Adrenal gland (tissue), 12 donors: ENCODE data around the gene GPR155. TPM values are rescaled to one million over a fixed set of nuclear protein-coding genes. Genes with fewer than 3 reads are reported as not detected.

ENCODE experiments used
- DNase-seq, 7 donors: peaks; one replicate each; pipeline ENCODE4 v3.0.0-alpha.2; 2019 to 2020
- H3K27ac ChIP-seq, 5 donors: fragments of 200-600 bp; sonication (generic) in 4 of 5; 1 replicate in 3 of 5; 2 replicates in 2 of 5; pipeline versions ENCODE4 v1.5.1 to v1.8.0; 2016 to 2020; ENCODE audit warnings: mild to moderate bottlenecking in 1 of 5
- H3K27me3 ChIP-seq: fragments of 200-600 bp; 2 replicates; pipeline ENCODE4 v1.8.0; 2021
- H3K36me3 ChIP-seq, 2 donors: fragments of 200-600 bp; replicated peaks in 1 of 2; 1 replicate in 1 of 2; 2 replicates in 1 of 2; pipeline versions ENCODE4 v1.5.1 to v1.8.0; 2018 to 2022
- H3K4me1 ChIP-seq, 2 donors: fragments of 200-600 bp; replicated peaks in 1 of 2; 1 replicate in 1 of 2; 2 replicates in 1 of 2; pipeline versions ENCODE4 v1.5.1 to v1.8.0; 2018 to 2021
- H3K4me3 ChIP-seq, 4 donors: fragments of 200-600 bp; sonication (generic) in 3 of 4; one replicate each; pipeline ENCODE4 v1.5.1; 2016 to 2018
- H3K9me3 ChIP-seq, 3 donors: fragments of 200-600 bp; sonication (generic) in 1 of 3; replicated peaks in 1 of 3; 1 replicate in 2 of 3; 2 replicates in 1 of 3; pipeline versions ENCODE4 v1.5.1 to v1.8.0; 2016 to 2021
- CTCF ChIP-seq, 6 experiments: fragments of 450-650 bp in 4 of 6; fragments of 200-600 bp in 2 of 6; sonication (generic) in 1 of 6; IDR thresholded peaks; 1 replicate in 5 of 6; 2 replicates in 1 of 6; pipeline versions ENCODE4 v1.5.1 to v1.8.0; 2016 to 2021; ENCODE audit warnings: antibody characterized with exemption in 6 of 6, mild to moderate bottlenecking in 2 of 6, moderate library complexity in 1 of 6
- POLR2A ChIP-seq, 2 donors: fragments of 450-650 bp; IDR thresholded peaks; one replicate each; pipeline ENCODE4 v1.6.1; 2017; ENCODE audit warnings: antibody characterized with exemption in 2 of 2, mild to moderate bottlenecking in 2 of 2, moderate library complexity in 1 of 2
- WGBS, 4 donors: extraction: QIAGEN DNeasy Blood & Tissue Kit in 2 of 4; methylation state at CpG; one replicate each; pipeline versions ENCODE4 v1.1.5 to v1.1.7; 2013 to 2017; 5-methylcytosine and 5-hydroxymethylcytosine counted together
- intact Hi-C, 2 donors: fragments of 100-400 bp; cut with DNase I; formaldehyde crosslinking; loops; one replicate each; pipeline versions ENCODE4 v1.14.1 to v1.15.0; 2022 to 2023
- polyA plus RNA-seq, 3 donors: library from polyadenylated mRNA; stranded (reverse); fragments of 200-250 nt in 2 of 3; fragments of 350-450 nt in 1 of 3; fragmentation: Illumina TruSeq in 1 of 3; extraction: RNeasy Lipid Tissue Mini Kit (QIAGEN cat#74804) in 1 of 3; gene quantifications; one replicate each; pipeline ENCODE4 v1.2.3, GENCODE V29; 2013 to 2014
- total RNA-seq, 9 donors: library from RNA; depleted of rRNA in 4 of 9; stranded (reverse); fragments of >200 nt in 4 of 9; fragments of 120-200 nt in 1 of 9; fragmentation: NEBNext Ultra II Directional in 1 of 9; extraction: Animal tissue kit (Norgen Biotek cat#: 25700) in 1 of 9; gene quantifications; one replicate each; pipeline versions ENCODE4 v1.1.0 to v1.2.4, GENCODE V29; 2013 to 2023
- donor health status: healthy with polysubstance abuse.
- donor health status: Bipolar disorder and iron deficiency.
- donor health status: DM: yes; HTN: yes; CAD: no.
- donor health status: DM: no; HTN: no; CAD: no.
- donor health status: DM: no; HTN: no; CAD: no.
- donor health status: DM: yes; HTN: yes; CAD: no.

Gene GPR155
- total and polyA plus RNA-seq, 12 donors, result 1.8 to 17.6 (median 10.0) TPM

GRCh38 chr2:174529916-174530315, 43.1 kb upstream of the GPR155 start:
- WGBS, 4 donors, result 57 to 70% (median 67%) methylated on average over 4 of the region's 4 CpGs
- Histone ChIP-seq H3K9me3 (no peaks in the 10 kb centered on the region), H3K4me1 (no peaks in the 10 kb centered on the region), H3K4me3 (no peak overlapping the region), H3K27ac (no peak overlapping the region), H3K27me3 (no peaks in the 10 kb centered on the region), H3K36me3 (no peaks in the 10 kb centered on the region)
- DNase-seq, result peak in 1 of 7 donors; percentile 26
- TF ChIP-seq CTCF (IDR thresholded peaks at IDR 0.05) (no peak), POLR2A (IDR thresholded peaks at IDR 0.05) (no peak)
- intact Hi-C loops, result no loop called here

GRCh38 chr2:174527959-174528358, 41.1 kb upstream of the GPR155 start:
- no peaks in the 10 kb centered on the region for H3K27me3 ChIP-seq
- intact Hi-C loops, result no loop called here
- no peak for TF ChIP-seq POLR2A (IDR thresholded peaks at IDR 0.05)
- no peak for TF ChIP-seq CTCF (IDR thresholded peaks at IDR 0.05)
- WGBS, 4 donors, result 80 to 89% (median 86%) methylated on average over 3 of the region's 3 CpGs
- no peak overlapping the region for H3K27ac ChIP-seq
- H3K36me3 ChIP-seq, result no peaks in the 10 kb centered on the region
- H3K4me1 ChIP-seq, result no peaks in the 10 kb centered on the region
- H3K4me3 ChIP-seq, result no peak overlapping the region
- DNase-seq, result no peak
- H3K9me3 ChIP-seq, result no peaks in the 10 kb centered on the region

- H3K36me3 ChIP-seq, result no peaks in the 10 kb centered on the region
- DNase-seq, result no peak
- no peak overlapping the region for H3K4me3 ChIP-seq
- H3K4me1 ChIP-seq, result no peaks in the 10 kb centered on the region
- no peaks in the 10 kb centered on the region for H3K27me3 ChIP-seq
- H3K27ac ChIP-seq, result no peak overlapping the region
- no peaks in the 10 kb centered on the region for H3K9me3 ChIP-seq
- intact Hi-C loops, result no loop called here
- WGBS, 4 donors, result 83 to 88% (median 87%) methylated on average over 3 of the region's 3 CpGs
- TF ChIP-seq CTCF (IDR thresholded peaks at IDR 0.05), result no peak
- TF ChIP-seq POLR2A (IDR thresholded peaks at IDR 0.05), result no peak
Observed at GRCh38 chr2:174527101-174527721, 40.4 kb upstream of the GPR155 start.

GRCh38 chr2:174524527-174524926, 37.7 kb upstream of the GPR155 start:
- no peak overlapping the region for H3K4me3 ChIP-seq
- no peaks in the 10 kb centered on the region for H3K9me3 ChIP-seq
- peak overlapping the region in 1 of 5 donors; percentile 36 for H3K27ac ChIP-seq
- WGBS, 4 donors, result 79 to 89% (median 84%) methylated on average over 2 of the region's 2 CpGs
- H3K27me3 ChIP-seq, result no peaks in the 10 kb centered on the region
- H3K4me1 ChIP-seq, result no peaks in the 10 kb centered on the region
- H3K36me3 ChIP-seq, result no peaks in the 10 kb centered on the region
- no peak for TF ChIP-seq POLR2A (IDR thresholded peaks at IDR 0.05)
- no peak for TF ChIP-seq CTCF (IDR thresholded peaks at IDR 0.05)
- peak in 1 of 7 donors; percentile 22 for DNase-seq
- intact Hi-C loops, result no loop called here
